ENCODE results near the gene NR3C2. TPM values are rescaled to one million over a fixed set of nuclear protein-coding genes. Genes with fewer than 3 reads are reported as not detected.
"Not testable (repeated sequence)": the region's sequence is repeated elsewhere in the genome, so short reads cannot be mapped to it uniquely, and the experiment has no call there.

NR3C2 gene
- total and polyA plus RNA-seq, 3 experiments from 2014 or later, result 5.7 to 7.3 (median 6.3) TPM

DNA sequence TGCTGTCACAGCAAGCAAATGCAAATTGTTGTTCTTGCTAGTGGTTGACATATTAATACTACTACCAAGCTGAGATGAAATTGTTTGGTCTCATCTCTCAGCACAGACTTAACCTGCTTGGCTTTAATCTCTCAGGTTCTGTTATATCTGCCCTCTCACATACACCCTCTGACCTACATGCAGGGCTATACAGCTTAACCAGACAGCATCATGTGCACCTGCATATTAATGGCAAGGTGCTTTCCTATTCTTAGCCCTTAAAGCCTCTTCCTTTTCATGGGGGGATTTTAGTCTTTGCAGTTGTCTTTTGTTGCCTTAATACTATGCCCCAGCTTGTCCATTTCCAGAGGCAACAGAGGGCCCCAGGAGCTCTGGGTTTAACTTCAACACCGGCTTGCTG is 114.5 kb downstream of the NR3C2 start:
- Mint-ChIP-seq H3K4me3 (peak overlapping the region in 1 of 7 donors; percentile 38), H3K27ac (peak overlapping the region in 2 of 8 donors; percentile 21 to 48), H3K4me1 (peaks cover 44 to 66% (median 47%) of the 10 kb centered on the region in 3 donors), H3K9me3 (no peaks in the 10 kb centered on the region), H3K36me3 (peaks cover 2 to 8% (median 3%) of the 10 kb centered on the region in 3 donors), H3K27me3 (no peaks in the 10 kb centered on the region)
- CTCF ChIA-PET, result no interaction called here
- Histone ChIP-seq H3K9me3 (ENCODE audit: low read length) (no peaks in the 10 kb centered on the region), H3K4me3 (ENCODE audit: low read length) (no peak overlapping the region), H3K27me3 (ENCODE audit: insufficient read depth, low read length, poor library complexity, severe bottlenecking) (no peaks in the 10 kb centered on the region), H3K27ac (ENCODE audit: low read depth, low read length) (no peak overlapping the region), H3K4me1 (ENCODE audit: insufficient read depth, low read length) (no peaks in the 10 kb centered on the region), H3K36me3 (ENCODE audit: insufficient read depth, low read length) (no peaks in the 10 kb centered on the region)
- POLR2A ChIA-PET, result no interaction called here
- no peak for DNase-seq

DNA sequence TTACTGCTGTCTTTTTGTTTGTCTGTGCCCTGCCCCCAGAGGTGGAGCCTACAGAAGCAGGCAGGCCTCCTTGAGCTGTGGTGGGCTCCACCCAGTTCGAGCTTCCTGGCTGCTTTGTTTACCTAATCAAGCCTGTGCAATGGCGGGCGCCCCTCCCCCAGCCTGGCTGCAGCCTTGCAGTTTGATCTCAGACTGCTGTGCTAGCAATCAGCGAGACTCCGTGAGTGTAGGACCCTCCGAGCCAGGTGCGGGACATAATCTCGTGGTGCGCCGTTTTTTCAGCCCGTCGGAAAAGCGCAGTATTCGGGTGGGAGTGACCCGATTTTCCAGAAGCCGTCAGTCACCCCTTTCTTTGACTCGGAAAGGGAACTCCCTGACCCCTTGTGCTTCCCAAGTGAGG is 118.9 kb downstream of the NR3C2 start:
- CTCF ChIA-PET; H3K36me3 ChIP-seq (ENCODE audit: insufficient read depth, low read length); POLR2A ChIA-PET; H3K27ac ChIP-seq (ENCODE audit: low read depth, low read length); H3K27ac Mint-ChIP-seq; H3K4me1 ChIP-seq (ENCODE audit: insufficient read depth, low read length); H3K27me3 ChIP-seq (ENCODE audit: insufficient read depth, low read length, poor library complexity, severe bottlenecking); H3K9me3 ChIP-seq (ENCODE audit: low read length); H3K27me3 Mint-ChIP-seq; H3K36me3 Mint-ChIP-seq; H3K4me3 ChIP-seq (ENCODE audit: low read length); H3K9me3 Mint-ChIP-seq: not testable (repeated sequence)
- H3K4me1 Mint-ChIP-seq, result peaks cover 25 to 38% (median 32%) of the 10 kb centered on the region in 3 donors
- H3K4me3 Mint-ChIP-seq, result peak overlapping the region in 1 of 7 donors; percentile 58
- peak in 1 of 5 donors; percentile 30 for DNase-seq

DNA sequence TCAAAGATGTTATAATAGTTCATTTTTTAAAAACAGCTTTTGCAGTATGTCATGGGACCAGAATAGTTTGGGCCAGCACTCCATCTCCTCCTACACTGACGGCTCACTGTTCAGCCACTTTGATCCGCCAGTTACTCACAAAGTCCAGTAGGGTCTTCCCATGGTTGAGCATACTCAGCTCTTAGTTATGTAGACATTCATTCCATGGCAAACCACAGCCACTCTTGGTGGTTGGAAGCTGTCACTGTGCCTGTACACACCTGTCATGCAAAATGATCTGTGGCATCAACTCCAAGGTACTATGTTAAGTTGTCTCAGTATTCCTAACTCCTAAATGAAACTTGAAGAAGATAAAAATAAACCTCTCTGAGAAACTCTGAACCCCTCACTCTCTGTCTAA is 127.2 kb downstream of the NR3C2 start:
- H3K4me3 ChIP-seq (ENCODE audit: low read length), result no peak overlapping the region
- ChIA-PET POLR2A (no interaction called here), CTCF (no interaction called here)
- Mint-ChIP-seq H3K27me3 (no peaks in the 10 kb centered on the region), H3K4me3 (no peak overlapping the region), H3K36me3 (peaks cover 0 to 2% (median 0%) of the 10 kb centered on the region in 3 donors), H3K27ac (no peak overlapping the region), H3K9me3 (no peaks in the 10 kb centered on the region), H3K4me1 (peaks cover 12 to 23% (median 18%) of the 10 kb centered on the region in 3 donors)
- no peaks in the 10 kb centered on the region for H3K36me3 ChIP-seq (ENCODE audit: insufficient read depth, low read length)
- no peaks in the 10 kb centered on the region for H3K9me3 ChIP-seq (ENCODE audit: low read length)
- H3K27ac ChIP-seq (ENCODE audit: low read depth, low read length), result no peak overlapping the region
- no peaks in the 10 kb centered on the region for H3K27me3 ChIP-seq (ENCODE audit: insufficient read depth, low read length, poor library complexity, severe bottlenecking)
- no peaks in the 10 kb centered on the region for H3K4me1 ChIP-seq (ENCODE audit: insufficient read depth, low read length)
- DNase-seq, result no peak

DNA sequence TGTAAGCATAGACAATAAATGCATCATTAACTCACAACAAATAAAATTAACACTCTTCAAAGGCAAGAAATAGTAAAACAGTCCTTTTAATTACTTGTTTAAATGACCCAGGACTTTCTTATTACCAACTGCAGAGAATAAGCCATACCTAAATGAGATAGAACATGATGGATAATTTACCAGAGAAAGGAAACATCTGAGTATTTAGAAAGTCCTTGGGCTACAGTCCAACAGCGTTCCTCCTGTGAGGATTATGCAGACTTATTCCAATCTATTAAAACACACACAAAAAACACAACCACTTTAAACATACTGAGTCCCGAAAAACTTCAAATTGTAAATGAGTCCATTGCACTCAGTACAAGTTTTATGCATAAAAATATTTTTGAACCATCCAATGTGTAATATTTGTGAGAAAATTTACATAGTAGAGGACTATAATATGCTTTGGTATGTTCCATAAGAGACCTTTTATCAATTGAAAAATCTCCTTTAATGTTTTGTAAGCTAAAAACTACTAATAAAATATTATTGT is 129.2 kb downstream of the NR3C2 start:
- Histone ChIP-seq H3K4me1 (ENCODE audit: insufficient read depth, low read length) (no peaks in the 10 kb centered on the region), H3K27ac (ENCODE audit: low read depth, low read length) (no peak overlapping the region), H3K36me3 (ENCODE audit: insufficient read depth, low read length) (no peaks in the 10 kb centered on the region), H3K9me3 (ENCODE audit: low read length) (no peaks in the 10 kb centered on the region), H3K4me3 (ENCODE audit: low read length) (no peak overlapping the region), H3K27me3 (ENCODE audit: insufficient read depth, low read length, poor library complexity, severe bottlenecking) (no peaks in the 10 kb centered on the region)
- ChIA-PET CTCF (no interaction called here), POLR2A (no interaction called here)
- no peaks in the 10 kb centered on the region for H3K9me3 Mint-ChIP-seq
- H3K27me3 Mint-ChIP-seq, result no peaks in the 10 kb centered on the region
- no peak for DNase-seq
- no peak overlapping the region for H3K4me3 Mint-ChIP-seq
- H3K36me3 Mint-ChIP-seq, result peaks cover 0 to 2% (median 0%) of the 10 kb centered on the region in 3 donors
- H3K4me1 Mint-ChIP-seq, result peaks cover 17 to 28% (median 23%) of the 10 kb centered on the region in 3 donors
- H3K27ac Mint-ChIP-seq, result no peak overlapping the region

DNA sequence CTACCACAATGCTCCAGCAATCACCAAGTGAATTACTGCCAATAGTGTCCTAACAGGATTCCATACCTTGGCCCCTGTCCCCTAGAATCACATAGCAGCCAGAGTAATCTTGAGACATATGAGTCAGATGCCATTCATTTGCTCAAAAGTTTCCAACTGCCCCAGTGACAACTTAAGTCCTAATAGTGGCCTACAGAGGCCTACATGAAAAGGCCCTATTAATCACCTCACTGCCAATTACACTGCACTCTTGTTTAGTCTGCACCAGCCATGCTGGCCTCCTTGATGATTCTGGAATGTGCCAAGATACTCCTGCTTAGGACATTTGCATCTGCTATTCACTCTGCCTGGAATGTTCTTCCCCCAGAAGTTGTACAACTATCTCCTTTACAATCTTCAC is 130.7 kb downstream of the NR3C2 start:
- DNase-seq, result no peak
- CTCF ChIA-PET, result no interaction called here
- Mint-ChIP-seq H3K36me3 (peaks cover 0 to 2% (median 0%) of the 10 kb centered on the region in 3 donors), H3K4me1 (peaks cover 20 to 33% (median 28%) of the 10 kb centered on the region in 3 donors), H3K9me3 (no peaks in the 10 kb centered on the region), H3K27me3 (no peaks in the 10 kb centered on the region), H3K4me3 (no peak overlapping the region), H3K27ac (no peak overlapping the region)
- H3K9me3 ChIP-seq (ENCODE audit: low read length), result no peaks in the 10 kb centered on the region
- no peaks in the 10 kb centered on the region for H3K36me3 ChIP-seq (ENCODE audit: insufficient read depth, low read length)
- H3K4me3 ChIP-seq (ENCODE audit: low read length), result no peak overlapping the region
- H3K27me3 ChIP-seq (ENCODE audit: insufficient read depth, low read length, poor library complexity, severe bottlenecking), result no peaks in the 10 kb centered on the region
- POLR2A ChIA-PET, result interaction anchor here (0.6 kb wide), 1 partner anchor 70 kb away, joined by 3 read pairs; no protein-coding TSS in a partner anchor
- no peaks in the 10 kb centered on the region for H3K4me1 ChIP-seq (ENCODE audit: insufficient read depth, low read length)
- H3K27ac ChIP-seq (ENCODE audit: low read depth, low read length), result no peak overlapping the region

DNA sequence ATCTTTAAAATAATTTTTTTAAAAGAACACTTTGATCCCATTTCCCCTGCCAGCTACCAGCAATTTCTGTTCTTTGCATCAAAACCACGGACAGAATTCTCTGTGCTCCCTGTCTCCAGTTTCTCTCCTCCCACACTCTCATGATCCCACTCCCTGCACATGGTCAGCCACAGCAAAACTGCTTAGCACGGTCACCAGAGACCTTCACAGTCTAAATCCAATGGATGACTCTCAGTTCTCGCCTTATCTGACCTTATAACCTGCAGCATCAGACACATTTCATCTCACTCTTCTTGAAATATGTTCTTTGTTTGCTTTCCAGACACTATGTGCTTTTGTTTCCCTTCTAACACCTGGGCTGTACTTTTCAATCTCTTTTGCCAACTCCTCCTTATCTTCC is 131.5 kb downstream of the NR3C2 start:
- H3K9me3 Mint-ChIP-seq, result no peaks in the 10 kb centered on the region
- no peak overlapping the region for H3K27ac Mint-ChIP-seq
- no peak for DNase-seq
- H3K36me3 ChIP-seq (ENCODE audit: insufficient read depth, low read length), result no peaks in the 10 kb centered on the region
- no peaks in the 10 kb centered on the region for H3K27me3 ChIP-seq (ENCODE audit: insufficient read depth, low read length, poor library complexity, severe bottlenecking)
- H3K4me3 ChIP-seq (ENCODE audit: low read length), result no peak overlapping the region
- H3K36me3 Mint-ChIP-seq, result peaks cover 0 to 2% (median 0%) of the 10 kb centered on the region in 3 donors
- no peaks in the 10 kb centered on the region for H3K4me1 ChIP-seq (ENCODE audit: insufficient read depth, low read length)
- POLR2A ChIA-PET, result no interaction called here
- no peak overlapping the region for H3K4me3 Mint-ChIP-seq
- H3K4me1 Mint-ChIP-seq, result peaks cover 23 to 33% (median 28%) of the 10 kb centered on the region in 3 donors
- H3K27me3 Mint-ChIP-seq, result no peaks in the 10 kb centered on the region
- H3K9me3 ChIP-seq (ENCODE audit: low read length), result no peaks in the 10 kb centered on the region
- no peak overlapping the region for H3K27ac ChIP-seq (ENCODE audit: low read depth, low read length)
- CTCF ChIA-PET, result no interaction called here

DNA sequence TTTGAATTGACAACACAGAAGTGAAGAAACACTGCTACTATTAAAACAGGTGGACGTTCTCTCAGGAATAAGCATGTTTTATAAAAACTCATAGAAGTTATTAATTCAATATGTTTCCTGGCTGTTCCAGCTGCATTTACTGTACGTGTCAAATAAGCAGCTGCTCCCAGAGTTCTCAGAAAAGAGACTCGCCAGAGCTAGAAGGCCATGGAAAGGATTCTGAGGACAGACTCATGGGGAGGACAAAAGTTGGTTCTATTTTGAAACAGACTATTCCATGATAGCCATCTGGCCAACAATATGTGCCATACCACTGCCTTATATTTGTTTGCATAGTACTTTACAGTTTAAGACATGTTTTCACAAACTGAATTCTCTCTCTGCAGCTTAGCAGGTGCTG is 136.5 kb downstream of the NR3C2 start:
- Histone ChIP-seq H3K27me3 (ENCODE audit: insufficient read depth, low read length, poor library complexity, severe bottlenecking) (no peaks in the 10 kb centered on the region), H3K27ac (ENCODE audit: low read depth, low read length) (no peak overlapping the region), H3K4me3 (ENCODE audit: low read length) (no peak overlapping the region), H3K36me3 (ENCODE audit: insufficient read depth, low read length) (no peaks in the 10 kb centered on the region), H3K4me1 (ENCODE audit: insufficient read depth, low read length) (no peaks in the 10 kb centered on the region), H3K9me3 (ENCODE audit: low read length) (no peaks in the 10 kb centered on the region)
- ChIA-PET CTCF (interaction anchor here (1.0 kb wide), 1 partner anchor 8 kb away, joined by 3 read pairs; no protein-coding TSS in a partner anchor), POLR2A (no interaction called here)
- no peak for DNase-seq
- H3K9me3 Mint-ChIP-seq, result peaks cover 0 to 3% (median 0%) of the 10 kb centered on the region in 5 donors
- peaks cover 5 to 8% (median 7%) of the 10 kb centered on the region in 3 donors for H3K36me3 Mint-ChIP-seq
- H3K4me1 Mint-ChIP-seq, result peaks cover 14 to 31% (median 16%) of the 10 kb centered on the region in 3 donors
- no peak overlapping the region for H3K27ac Mint-ChIP-seq
- H3K27me3 Mint-ChIP-seq, result no peaks in the 10 kb centered on the region
- H3K4me3 Mint-ChIP-seq, result no peak overlapping the region

DNA sequence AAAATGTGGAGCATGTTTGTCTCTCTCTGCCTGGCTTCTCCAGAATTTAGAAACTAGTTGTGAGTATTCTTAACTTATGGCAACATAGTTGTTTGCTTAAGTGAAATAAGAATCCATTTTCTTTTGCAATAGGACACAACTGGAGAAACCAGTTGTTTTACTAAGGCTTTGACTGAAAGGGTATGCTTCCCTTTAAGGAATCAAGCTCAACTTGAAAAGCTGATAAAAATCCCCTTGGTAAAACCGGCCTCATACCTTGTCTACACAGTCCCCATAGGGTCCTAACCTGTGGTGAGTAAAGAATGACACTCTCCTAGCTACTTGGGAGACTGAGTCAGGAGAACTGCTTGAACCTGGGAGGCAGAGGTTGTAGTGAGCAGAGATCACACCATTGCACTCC is 139.8 kb downstream of the NR3C2 start:
- H3K9me3 ChIP-seq (ENCODE audit: low read length), result no peaks in the 10 kb centered on the region
- H3K4me3 ChIP-seq (ENCODE audit: low read length), result no peak overlapping the region
- no peak for DNase-seq
- H3K27me3 ChIP-seq (ENCODE audit: insufficient read depth, low read length, poor library complexity, severe bottlenecking), result no peaks in the 10 kb centered on the region
- Mint-ChIP-seq H3K9me3 (peaks cover 0 to 3% (median 0%) of the 10 kb centered on the region in 5 donors), H3K4me1 (peaks cover 11 to 47% (median 12%) of the 10 kb centered on the region in 3 donors), H3K27me3 (no peaks in the 10 kb centered on the region), H3K36me3 (peaks cover 8 to 14% (median 9%) of the 10 kb centered on the region in 3 donors), H3K4me3 (peak overlapping the region in 1 of 7 donors; percentile 79), H3K27ac (no peak overlapping the region)
- POLR2A ChIA-PET, result no interaction called here
- H3K27ac ChIP-seq (ENCODE audit: low read depth, low read length), result no peak overlapping the region
- H3K36me3 ChIP-seq (ENCODE audit: insufficient read depth, low read length), result no peaks in the 10 kb centered on the region
- H3K4me1 ChIP-seq (ENCODE audit: insufficient read depth, low read length), result no peaks in the 10 kb centered on the region
- CTCF ChIA-PET, result no interaction called here

Data from CD8-positive, alpha-beta memory T cell (primary cell).